GM23338 (cell line): ENCODE measurements around the gene BICC1.

ENCODE experiments used
- CREB1 ChIP-seq: fragments of 250-450 bp; sonication (Bioruptor Pico); IDR thresholded peaks from 2 replicates; pipeline ENCODE4 v1.5.0; 2020; ENCODE audit warnings: low read depth, mild to moderate bottlenecking, moderate library complexity
- CTCF ChIP-seq, 2 experiments: fragments of 200-600 bp in 1 of 2; sonication (generic) in 1 of 2; conservative IDR thresholded peaks; 2 replicates each; pipeline versions ENCODE4 v1.5.1 to v1.6.1; 2016 to 2017; ENCODE audit warnings: antibody characterized with exemption in 2 of 2, low read depth in 2 of 2, mild to moderate bottlenecking in 2 of 2, moderate library complexity in 1 of 2
- EZH2 ChIP-seq: fragments of 200-600 bp; sonication (generic); IDR thresholded peaks from one replicate; pipeline ENCODE4 v1.8.0; 2017; ENCODE audit warnings: antibody characterized with exemption, mild to moderate bottlenecking, low read depth; ENCODE audit not compliant: unreplicated experiment

GRCh38 chr10:58823983-58824382 is 311.3 kb downstream of the BICC1 start:
- no peak for TF ChIP-seq CTCF (conservative IDR thresholded peaks at IDR 0.05; ENCODE audit: low read depth in 2 of 2)
- TF ChIP-seq CREB1, result no peak
- TF ChIP-seq EZH2, result no peak
